ENCODE measurements around the gene SACM1L.
"Not testable (repeated sequence)": the region's sequence is repeated elsewhere in the genome, so short reads cannot be mapped to it uniquely, and the experiment has no call there.

The SACM1L gene

GRCh38 chr3:45746165-45746776 is 57.1 kb downstream of the SACM1L start:
- DNase-seq (ENCODE audit: low read depth), result no peak

GRCh38 chr3:45746777-45747622 is 57.8 kb downstream of the SACM1L start:
- no peak for DNase-seq (ENCODE audit: low read depth)

- no peak for DNase-seq (ENCODE audit: low read depth)
Observed at GRCh38 chr3:45748068-45748467, 58.9 kb downstream of the SACM1L start.

GRCh38 chr3:45749036-45749600 is 59.9 kb downstream of the SACM1L start:
- DNase-seq (ENCODE audit: low read depth), result not testable (repeated sequence)

- no peak for DNase-seq (ENCODE audit: low read depth)
Observed at GRCh38 chr3:45749880-45750279, 60.7 kb downstream of the SACM1L start.

- DNase-seq (ENCODE audit: low read depth), result no peak
Observed at GRCh38 chr3:45751537-45752242, 62.5 kb downstream of the SACM1L start.

GRCh38 chr3:45753095-45753494 is 63.9 kb downstream of the SACM1L start:
- DNase-seq (ENCODE audit: low read depth), result no peak

- no peak for DNase-seq (ENCODE audit: low read depth)
Observed at GRCh38 chr3:45754461-45754860, 65.3 kb downstream of the SACM1L start.

GRCh38 chr3:45756055-45756454 is 66.9 kb downstream of the SACM1L start:
- DNase-seq (ENCODE audit: low read depth), result no peak

GRCh38 chr3:45757141-45757540 is 67.9 kb downstream of the SACM1L start:
- DNase-seq (ENCODE audit: low read depth), result not testable (repeated sequence)

GRCh38 chr3:45758871-45759270 is 69.7 kb downstream of the SACM1L start:
- DNase-seq (ENCODE audit: low read depth), result no peak

- DNase-seq (ENCODE audit: low read depth), result no peak
Observed at GRCh38 chr3:45759851-45760250, 70.7 kb downstream of the SACM1L start.

- DNase-seq (ENCODE audit: low read depth), result peak; percentile 56
Observed at GRCh38 chr3:45760878-45761711, 71.9 kb downstream of the SACM1L start.

GRCh38 chr3:45761831-45762230 is 72.6 kb downstream of the SACM1L start:
- no peak for DNase-seq (ENCODE audit: low read depth)

- DNase-seq (ENCODE audit: low read depth), result no peak
Observed at GRCh38 chr3:45762647-45763302, 73.6 kb downstream of the SACM1L start.

- no peak for DNase-seq (ENCODE audit: low read depth)
Observed at GRCh38 chr3:45763303-45763675, 74.1 kb downstream of the SACM1L start.

- DNase-seq (ENCODE audit: low read depth), result no peak
Observed at GRCh38 chr3:45765266-45765851, 76.2 kb downstream of the SACM1L start.

- no peak for DNase-seq (ENCODE audit: low read depth)
Observed at GRCh38 chr3:45765958-45766357, 76.8 kb downstream of the SACM1L start.

- DNase-seq (ENCODE audit: low read depth), result no peak
Observed at GRCh38 chr3:45771166-45771775, 82.1 kb downstream of the SACM1L start.

- no peak for DNase-seq (ENCODE audit: low read depth)
Observed at GRCh38 chr3:45771831-45772230, 82.6 kb downstream of the SACM1L start.
